ENCODE results near the gene THTPA. TPM values are rescaled to one million over a fixed set of nuclear protein-coding genes. Genes with fewer than 3 reads are reported as not detected.

The THTPA gene, protein sequence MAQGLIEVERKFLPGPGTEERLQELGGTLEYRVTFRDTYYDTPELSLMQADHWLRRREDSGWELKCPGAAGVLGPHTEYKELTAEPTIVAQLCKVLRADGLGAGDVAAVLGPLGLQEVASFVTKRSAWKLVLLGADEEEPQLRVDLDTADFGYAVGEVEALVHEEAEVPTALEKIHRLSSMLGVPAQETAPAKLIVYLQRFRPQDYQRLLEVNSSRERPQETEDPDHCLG
- 9.2 TPM for polyA plus RNA-seq (2012; ENCODE audit: insufficient read length, low read depth)

DNA sequence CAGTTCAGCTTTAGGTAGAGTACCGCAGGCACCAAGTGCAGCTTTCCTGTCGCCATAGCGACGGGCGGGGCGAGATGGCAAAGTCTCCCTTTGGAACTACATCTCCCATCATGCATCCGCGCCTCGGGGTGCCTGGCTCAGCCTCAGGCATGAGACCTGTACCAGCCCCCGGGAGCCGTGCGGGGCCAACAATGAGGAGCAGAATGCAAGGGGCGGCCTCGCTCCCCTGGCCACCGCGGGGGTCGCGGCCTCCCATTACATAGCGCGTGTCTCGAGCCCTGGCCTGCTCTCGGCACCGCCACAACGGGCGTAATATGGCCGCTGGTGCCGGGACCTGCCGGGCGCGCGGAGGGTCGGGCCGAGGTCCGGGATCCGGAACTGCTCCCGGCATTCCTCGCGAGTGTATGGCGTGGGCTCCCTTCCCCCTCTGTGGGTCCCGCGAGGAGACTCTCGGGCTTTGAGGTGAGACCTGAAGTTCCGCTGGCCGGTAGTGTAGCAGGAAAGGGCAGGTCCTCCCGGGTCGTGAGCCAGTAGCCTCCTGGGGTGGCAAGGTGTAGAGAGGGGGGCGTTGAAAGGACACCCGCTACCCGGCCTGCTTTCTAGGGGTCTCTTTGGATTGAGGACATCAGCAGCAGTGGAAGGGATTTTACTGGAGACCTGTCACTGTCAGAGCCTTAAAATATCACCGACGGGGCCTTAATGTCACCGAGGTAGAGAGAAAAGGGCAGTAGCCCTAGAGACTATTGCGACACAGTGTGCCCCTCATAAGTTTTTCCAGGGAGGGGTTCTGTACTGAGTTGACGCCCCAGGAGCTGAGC, at the start of gene THTPA:
THTPA (plus strand) TSS at position 390 of the 818 bp plus-strand sequence. CDS start 487 bp downstream, outside the sequence.
- TF ChIP-seq TAF1 (IDR thresholded peaks at IDR 0.05; ENCODE audit: borderline replicate concordance, insufficient read depth, low read length): peak; percentile 53; the same call in 1 of the 2 replicates
- 0 out of 2 replicates have a peak, but pooled peaks have one; percentile 36 for TF ChIP-seq SIN3A (IDR thresholded peaks at IDR 0.05; ENCODE audit: borderline replicate concordance, insufficient read depth, low read length)
- TF ChIP-seq, protein P1, sequence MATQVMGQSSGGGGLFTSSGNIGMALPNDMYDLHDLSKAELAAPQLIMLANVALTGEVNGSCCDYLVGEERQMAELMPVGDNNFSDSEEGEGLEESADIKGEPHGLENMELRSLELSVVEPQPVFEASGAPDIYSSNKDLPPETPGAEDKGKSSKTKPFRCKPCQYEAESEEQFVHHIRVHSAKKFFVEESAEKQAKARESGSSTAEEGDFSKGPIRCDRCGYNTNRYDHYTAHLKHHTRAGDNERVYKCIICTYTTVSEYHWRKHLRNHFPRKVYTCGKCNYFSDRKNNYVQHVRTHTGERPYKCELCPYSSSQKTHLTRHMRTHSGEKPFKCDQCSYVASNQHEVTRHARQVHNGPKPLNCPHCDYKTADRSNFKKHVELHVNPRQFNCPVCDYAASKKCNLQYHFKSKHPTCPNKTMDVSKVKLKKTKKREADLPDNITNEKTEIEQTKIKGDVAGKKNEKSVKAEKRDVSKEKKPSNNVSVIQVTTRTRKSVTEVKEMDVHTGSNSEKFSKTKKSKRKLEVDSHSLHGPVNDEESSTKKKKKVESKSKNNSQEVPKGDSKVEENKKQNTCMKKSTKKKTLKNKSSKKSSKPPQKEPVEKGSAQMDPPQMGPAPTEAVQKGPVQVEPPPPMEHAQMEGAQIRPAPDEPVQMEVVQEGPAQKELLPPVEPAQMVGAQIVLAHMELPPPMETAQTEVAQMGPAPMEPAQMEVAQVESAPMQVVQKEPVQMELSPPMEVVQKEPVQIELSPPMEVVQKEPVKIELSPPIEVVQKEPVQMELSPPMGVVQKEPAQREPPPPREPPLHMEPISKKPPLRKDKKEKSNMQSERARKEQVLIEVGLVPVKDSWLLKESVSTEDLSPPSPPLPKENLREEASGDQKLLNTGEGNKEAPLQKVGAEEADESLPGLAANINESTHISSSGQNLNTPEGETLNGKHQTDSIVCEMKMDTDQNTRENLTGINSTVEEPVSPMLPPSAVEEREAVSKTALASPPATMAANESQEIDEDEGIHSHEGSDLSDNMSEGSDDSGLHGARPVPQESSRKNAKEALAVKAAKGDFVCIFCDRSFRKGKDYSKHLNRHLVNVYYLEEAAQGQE (IDR thresholded peaks at IDR 0.05; ENCODE audit: insufficient read depth in 1 of 2, low read depth in 2 of 2, low read length in 2 of 2): no peak
- TF ChIP-seq FOXP2 (optimal IDR thresholded peaks at IDR 0.05; ENCODE audit: borderline replicate concordance, extremely low read depth, extremely low read length, insufficient read depth): no peak
- TF ChIP-seq POLR2AphosphoS5 (IDR thresholded peaks at IDR 0.05; ENCODE audit: low read depth, low read length): no peak; the same call in 1 of the 2 replicates

DNA sequence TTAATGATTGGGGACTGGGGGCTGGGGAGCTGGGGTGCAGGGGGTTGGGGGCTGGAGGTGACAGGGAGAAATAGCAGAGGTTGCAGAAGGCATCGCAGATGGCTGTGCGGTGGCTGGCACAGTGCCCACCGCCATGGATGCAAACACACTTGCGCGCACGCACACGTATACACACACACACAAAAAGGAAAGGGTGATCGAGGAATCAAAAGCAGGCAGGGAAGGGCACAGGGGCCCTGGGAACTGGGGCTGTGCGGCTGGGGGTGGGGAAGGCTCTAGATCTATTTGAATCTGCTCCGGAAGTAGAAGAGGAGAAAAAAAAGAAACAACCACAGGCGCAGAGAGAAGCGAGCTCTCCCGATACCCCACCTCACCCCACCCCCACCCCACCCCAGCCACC, 43.9 kb upstream of the THTPA start:
- TF ChIP-seq, protein P1 (IDR thresholded peaks at IDR 0.05; ENCODE audit: insufficient read depth in 1 of 2, low read depth in 2 of 2, low read length in 2 of 2): no peak
- TF ChIP-seq TAF1 (IDR thresholded peaks at IDR 0.05; ENCODE audit: borderline replicate concordance, insufficient read depth, low read length): no peak
- no peak for TF ChIP-seq SIN3A (IDR thresholded peaks at IDR 0.05; ENCODE audit: borderline replicate concordance, insufficient read depth, low read length)
- TF ChIP-seq POLR2AphosphoS5 (IDR thresholded peaks at IDR 0.05; ENCODE audit: low read depth, low read length): no peak
- TF ChIP-seq FOXP2 (optimal IDR thresholded peaks at IDR 0.05; ENCODE audit: borderline replicate concordance, extremely low read depth, extremely low read length, insufficient read depth): no peak

DNA sequence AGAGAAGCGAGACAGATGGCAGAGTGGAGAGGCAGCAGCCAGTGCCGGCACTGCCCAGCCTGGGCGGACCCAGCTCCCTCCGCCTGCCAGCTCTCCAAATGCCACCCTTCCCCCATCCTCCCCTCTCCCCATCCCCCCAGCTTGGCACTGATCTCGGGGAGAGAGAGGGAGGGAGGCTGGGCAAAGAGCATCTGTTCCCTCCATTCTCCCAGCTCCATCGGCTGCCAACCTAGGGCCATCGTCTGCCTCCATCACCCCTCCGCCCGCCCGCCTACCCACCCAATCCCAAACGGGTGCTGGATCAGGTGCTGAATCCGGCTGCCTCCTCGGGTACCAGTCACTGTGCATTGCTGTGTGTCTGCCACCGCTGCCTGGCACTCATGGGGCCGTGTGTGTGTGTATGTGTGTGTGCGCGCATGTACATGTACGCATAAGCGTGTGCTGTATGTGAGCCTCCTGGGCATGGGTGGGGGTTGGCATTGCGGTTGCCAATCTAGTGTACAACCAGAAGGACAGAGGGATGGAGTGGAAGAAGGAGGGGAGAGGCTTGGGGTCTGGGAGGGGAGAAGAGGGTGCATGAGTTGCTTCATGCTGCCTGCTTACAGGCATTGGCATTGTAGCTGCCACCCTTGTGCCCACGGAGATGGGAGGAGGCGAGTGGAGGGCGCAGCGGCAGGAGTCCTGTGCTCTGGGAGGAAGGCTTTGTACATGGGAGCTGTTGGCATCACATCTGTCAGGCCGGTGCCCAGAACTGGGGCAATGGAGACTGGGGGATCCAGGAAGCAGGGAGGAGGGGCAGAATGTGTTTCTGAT, 42.9 kb upstream of the THTPA start:
- TF ChIP-seq FOXP2 (optimal IDR thresholded peaks at IDR 0.05; ENCODE audit: borderline replicate concordance, extremely low read depth, extremely low read length, insufficient read depth) (no peak), POLR2AphosphoS5 (IDR thresholded peaks at IDR 0.05; ENCODE audit: low read depth, low read length) (no peak), TAF1 (IDR thresholded peaks at IDR 0.05; ENCODE audit: borderline replicate concordance, insufficient read depth, low read length) (no peak), SIN3A (IDR thresholded peaks at IDR 0.05; ENCODE audit: borderline replicate concordance, insufficient read depth, low read length) (no peak)
- TF ChIP-seq, protein P1 (IDR thresholded peaks at IDR 0.05; ENCODE audit: insufficient read depth in 1 of 2, low read depth in 2 of 2, low read length in 2 of 2): no peak

DNA sequence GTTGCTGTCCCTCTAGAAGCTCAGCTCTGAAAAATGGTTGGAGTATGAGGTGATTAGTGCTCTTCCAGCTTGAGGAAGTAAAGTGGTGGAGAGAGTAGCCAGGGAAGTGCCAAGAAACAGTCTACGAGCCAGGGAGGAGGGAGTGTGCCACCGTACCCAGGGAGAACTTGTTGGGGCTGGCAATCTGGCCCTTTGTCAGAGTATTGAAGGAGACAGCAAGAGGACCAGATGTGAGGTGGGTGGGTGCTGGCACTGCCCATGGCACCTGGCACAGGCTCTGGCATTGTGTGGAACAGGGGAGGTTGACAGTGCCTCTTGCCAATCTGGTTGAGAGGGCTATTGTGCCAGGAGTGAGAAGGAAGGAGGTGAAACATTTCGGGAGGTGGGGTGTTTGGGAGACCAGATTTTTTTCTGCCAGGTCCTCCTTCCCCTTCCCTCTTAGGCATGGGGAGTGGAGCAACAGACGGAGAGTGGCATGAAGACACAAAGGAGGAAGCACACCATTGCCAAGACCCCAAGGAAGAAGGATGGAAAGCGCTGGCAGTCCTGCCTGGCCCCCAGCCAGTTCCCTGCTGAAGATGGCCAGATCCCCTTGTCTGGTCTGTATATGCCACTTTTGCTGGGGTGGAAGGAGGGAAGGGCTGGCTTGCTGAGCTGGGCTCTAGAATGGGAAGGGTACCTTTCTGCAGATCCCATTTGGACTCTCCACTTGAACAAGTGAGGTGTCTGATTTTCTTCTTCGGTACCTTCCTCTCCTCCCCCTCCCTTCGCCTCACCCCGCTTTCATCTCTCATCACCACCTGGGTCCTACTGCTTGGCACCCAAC, 42.0 kb upstream of the THTPA start:
- no peak for TF ChIP-seq FOXP2 (optimal IDR thresholded peaks at IDR 0.05; ENCODE audit: borderline replicate concordance, extremely low read depth, extremely low read length, insufficient read depth)
- TF ChIP-seq, protein P1 (IDR thresholded peaks at IDR 0.05; ENCODE audit: insufficient read depth in 1 of 2, low read depth in 2 of 2, low read length in 2 of 2): no peak
- TF ChIP-seq POLR2AphosphoS5 (IDR thresholded peaks at IDR 0.05; ENCODE audit: low read depth, low read length): no peak
- TF ChIP-seq TAF1 (IDR thresholded peaks at IDR 0.05; ENCODE audit: borderline replicate concordance, insufficient read depth, low read length): no peak
- TF ChIP-seq SIN3A (IDR thresholded peaks at IDR 0.05; ENCODE audit: borderline replicate concordance, insufficient read depth, low read length): no peak

Data from PFSK-1 (cell line).